K562 treated with DMSO at 1 percent for 4 hours (cell line): ENCODE data around the gene SLC10A4. TPM values are rescaled to one million over a fixed set of nuclear protein-coding genes. Genes with fewer than 3 reads are reported as not detected.

ENCODE experiments used
- total RNA-seq: library from RNA; unstranded; fragments of 300-600 nt; gene quantifications from 2 replicates; pipeline ENCODE4 v1.2.3, GENCODE V29; 2022; ENCODE audit not compliant: insufficient read depth

Gene SLC10A4, protein sequence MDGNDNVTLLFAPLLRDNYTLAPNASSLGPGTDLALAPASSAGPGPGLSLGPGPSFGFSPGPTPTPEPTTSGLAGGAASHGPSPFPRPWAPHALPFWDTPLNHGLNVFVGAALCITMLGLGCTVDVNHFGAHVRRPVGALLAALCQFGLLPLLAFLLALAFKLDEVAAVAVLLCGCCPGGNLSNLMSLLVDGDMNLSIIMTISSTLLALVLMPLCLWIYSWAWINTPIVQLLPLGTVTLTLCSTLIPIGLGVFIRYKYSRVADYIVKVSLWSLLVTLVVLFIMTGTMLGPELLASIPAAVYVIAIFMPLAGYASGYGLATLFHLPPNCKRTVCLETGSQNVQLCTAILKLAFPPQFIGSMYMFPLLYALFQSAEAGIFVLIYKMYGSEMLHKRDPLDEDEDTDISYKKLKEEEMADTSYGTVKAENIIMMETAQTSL
- 3.0 and 6.7 TPM in 2 replicates for total RNA-seq

DNA sequence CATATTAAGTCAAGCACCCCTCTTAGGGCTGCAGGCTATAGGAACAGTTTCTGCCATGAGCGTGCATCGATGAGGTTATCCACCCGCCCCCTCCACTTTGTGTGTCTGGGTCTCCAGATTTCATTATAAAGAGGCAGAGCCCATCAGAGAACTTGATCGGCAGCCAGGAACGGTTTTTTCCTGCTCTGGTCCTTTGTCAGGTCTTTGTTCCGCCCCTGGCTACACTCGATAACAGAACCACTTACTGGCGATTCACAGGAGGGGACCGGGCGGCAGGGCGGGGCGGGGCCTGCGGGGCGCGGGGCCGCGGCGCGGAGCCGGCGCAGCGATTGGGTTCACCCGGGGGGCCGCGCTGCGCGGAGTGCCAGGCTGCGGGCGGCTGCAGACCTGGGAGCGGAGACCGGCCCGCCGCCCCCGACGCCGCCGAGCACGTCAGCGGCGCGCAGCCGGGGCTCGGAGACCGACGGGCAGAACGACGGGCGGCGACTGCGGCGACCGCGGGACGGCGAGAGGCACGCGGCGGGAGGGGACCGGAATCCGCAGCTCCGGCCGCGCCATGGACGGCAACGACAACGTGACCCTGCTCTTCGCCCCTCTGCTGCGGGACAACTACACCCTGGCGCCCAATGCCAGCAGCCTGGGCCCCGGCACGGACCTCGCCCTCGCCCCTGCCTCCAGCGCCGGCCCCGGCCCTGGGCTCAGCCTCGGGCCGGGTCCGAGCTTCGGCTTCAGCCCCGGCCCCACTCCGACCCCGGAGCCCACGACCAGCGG is at the start of gene SLC10A4:
TSS of gene SLC10A4 (plus strand) at position 338 of the 771 bp plus-strand sequence. CDS start at position 557, 219 bp downstream.

DNA sequence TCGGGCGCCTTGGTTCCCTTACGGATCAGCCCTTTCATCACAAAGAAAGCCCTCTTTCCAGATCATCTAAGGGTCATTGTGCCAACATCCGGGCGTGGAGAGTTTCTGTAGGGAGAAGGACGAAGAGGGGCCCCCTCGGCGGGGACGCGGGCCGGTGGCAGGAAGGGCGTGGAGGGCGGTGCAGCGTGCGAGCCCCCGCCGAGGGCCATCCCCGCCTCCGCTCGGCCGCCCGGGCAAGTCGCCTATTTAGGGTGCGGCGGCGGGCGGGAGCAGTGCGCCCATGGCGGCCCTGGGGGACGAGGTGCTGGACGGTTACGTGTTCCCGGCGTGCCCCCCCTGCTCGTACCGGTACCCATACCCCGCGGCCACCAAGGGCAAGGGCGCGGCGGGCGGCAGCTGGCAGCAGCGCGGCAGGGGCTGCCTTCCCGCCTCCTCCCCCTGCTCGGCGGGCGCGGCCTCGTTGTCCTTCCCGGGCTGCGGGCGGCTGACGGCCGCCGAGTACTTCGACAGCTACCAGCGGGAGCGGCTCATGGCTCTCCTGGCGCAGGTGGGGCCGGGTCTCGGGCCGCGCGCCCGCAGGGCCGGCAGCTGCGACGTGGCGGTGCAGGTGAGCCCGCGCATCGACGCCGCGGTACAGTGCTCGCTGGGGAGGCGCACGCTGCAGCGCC is 7.0 kb downstream of the SLC10A4 start, which contains the start of gene ZAR1:
TSS of gene ZAR1 (plus strand) at position 241 of the 668 bp plus-strand sequence. CDS start at position 281, 40 bp downstream.

Other genes starting within 250 kb of the SLC10A4 start
- 3.5 and 3.8 TPM in 2 replicates for gene TEC, start 213.5 kb upstream of the SLC10A4 start, total RNA-seq
- gene SLAIN2, start 141.8 kb upstream of the SLC10A4 start, total RNA-seq, result 55.7 and 58.6 TPM in 2 replicates
- gene ZAR1, start 6.9 kb downstream of the SLC10A4 start, total RNA-seq, result 1.3 TPM in 1 of 2 replicates, not detected in the other